Measurements from ENCODE around the gene OR10D3. TPM values are rescaled to one million over a fixed set of nuclear protein-coding genes. Genes with fewer than 3 reads are reported as not detected.
"Not testable (repeated sequence)": the region's sequence is repeated elsewhere in the genome, so short reads cannot be mapped to it uniquely, and the experiment has no call there.

Gene OR10D3
- total and polyA plus RNA-seq, 8 donors: not detected

GRCh38 chr11:124210421-124210820, 27.3 kb downstream of the OR10D3 start:
- TF ChIP-seq CTCF (IDR thresholded peaks at IDR 0.05): no peak
- FAIRE-seq: no peak
- Histone ChIP-seq H3K27ac (no peak overlapping the region), H3K9me3 (no peaks in the 10 kb centered on the region), H3K4me3 (no peak overlapping the region), H3K27me3 (no peaks in the 10 kb centered on the region), H3K36me3 (no peaks in the 10 kb centered on the region), H3K4me1 (no peaks in the 10 kb centered on the region)
- intact Hi-C loops (cut with DNase I): no loop called here
- DNase-seq: peak in 1 of 6 donors; percentile 66
- ATAC-seq: no peak
- 83% methylated on average over 5 of the region's 5 CpGs for WGBS, 2 donors

- Histone ChIP-seq H3K27ac (no peak overlapping the region), H3K4me1 (no peaks in the 10 kb centered on the region), H3K9me3 (no peaks in the 10 kb centered on the region), H3K4me3 (no peak overlapping the region), H3K27me3 (no peaks in the 10 kb centered on the region), H3K36me3 (no peaks in the 10 kb centered on the region)
- intact Hi-C loops (cut with DNase I): no loop called here
- DNase-seq (no peak), FAIRE-seq (no peak), ATAC-seq (no peak)
- TF ChIP-seq CTCF (IDR thresholded peaks at IDR 0.05): no peak
Measured at GRCh38 chr11:124211321-124211720, 28.2 kb downstream of the OR10D3 start.

GRCh38 chr11:124214027-124214426, 30.9 kb downstream of the OR10D3 start:
- no peak overlapping the region for H3K27ac ChIP-seq
- no peak for TF ChIP-seq CTCF (IDR thresholded peaks at IDR 0.05)
- ATAC-seq: no peak
- H3K4me1 ChIP-seq: no peaks in the 10 kb centered on the region
- WGBS, 2 donors: 81 to 90% methylated on average over 3 of the region's 3 CpGs
- H3K4me3 ChIP-seq: no peak overlapping the region
- no peaks in the 10 kb centered on the region for H3K9me3 ChIP-seq
- H3K27me3 ChIP-seq: no peaks in the 10 kb centered on the region
- DNase-seq: no peak
- FAIRE-seq: no peak
- intact Hi-C loops (cut with DNase I): no loop called here
- no peaks in the 10 kb centered on the region for H3K36me3 ChIP-seq

- FAIRE-seq (no peak), ATAC-seq (no peak), DNase-seq (no peak)
- TF ChIP-seq CTCF (IDR thresholded peaks at IDR 0.05): no peak
- Histone ChIP-seq H3K4me3 (no peak overlapping the region), H3K4me1 (peaks cover 0 to 13% (median 12%) of the 10 kb centered on the region in 3 donors), H3K27ac (no peak overlapping the region), H3K27me3 (no peaks in the 10 kb centered on the region), H3K36me3 (no peaks in the 10 kb centered on the region), H3K9me3 (no peaks in the 10 kb centered on the region)
- intact Hi-C loops (cut with DNase I): no loop called here
Measured at GRCh38 chr11:124219126-124219525, 36.0 kb downstream of the OR10D3 start.

- no peak for TF ChIP-seq CTCF (IDR thresholded peaks at IDR 0.05)
- 8 to 11% methylated on average over 2 of the region's 2 CpGs for whole genome bisulfite sequencing, 2 donors
- peaks cover 0 to 13% (median 12%) of the 10 kb centered on the region in 3 donors for H3K4me1 ChIP-seq
- intact Hi-C loops (cut with DNase I): no loop called here
- no peak overlapping the region for H3K4me3 ChIP-seq
- no peaks in the 10 kb centered on the region for H3K27me3 ChIP-seq
- H3K9me3 ChIP-seq: no peaks in the 10 kb centered on the region
- ATAC-seq (peak; percentile 30 to 83 (median 67)), FAIRE-seq (peak; percentile 56), DNase-seq (no peak)
- H3K27ac ChIP-seq: no peak overlapping the region
- H3K36me3 ChIP-seq: no peaks in the 10 kb centered on the region
Measured at GRCh38 chr11:124222407-124222806, 39.3 kb downstream of the OR10D3 start.

GRCh38 chr11:124224618-124225423, 41.7 kb downstream of the OR10D3 start:
- intact Hi-C loops (cut with DNase I); FAIRE-seq; DNase-seq; H3K9me3 ChIP-seq; H3K27me3 ChIP-seq; H3K36me3 ChIP-seq; H3K27ac ChIP-seq; H3K4me3 ChIP-seq: not testable (repeated sequence)
- peaks cover 0 to 13% (median 12%) of the 10 kb centered on the region in 3 donors for H3K4me1 ChIP-seq
- 72 to 75% methylated on average over 9 of the region's 9 CpGs for WGBS, 2 donors
- ATAC-seq: peak in 2 of 4 donors; percentile 31 to 46
